ENCODE results near the gene SCN5A. TPM values are rescaled to one million over a fixed set of nuclear protein-coding genes. Genes with fewer than 3 reads are reported as not detected.

Gene SCN5A
- polyA plus RNA-seq, 1 donor from 2014 or later, result not detected

DNA sequence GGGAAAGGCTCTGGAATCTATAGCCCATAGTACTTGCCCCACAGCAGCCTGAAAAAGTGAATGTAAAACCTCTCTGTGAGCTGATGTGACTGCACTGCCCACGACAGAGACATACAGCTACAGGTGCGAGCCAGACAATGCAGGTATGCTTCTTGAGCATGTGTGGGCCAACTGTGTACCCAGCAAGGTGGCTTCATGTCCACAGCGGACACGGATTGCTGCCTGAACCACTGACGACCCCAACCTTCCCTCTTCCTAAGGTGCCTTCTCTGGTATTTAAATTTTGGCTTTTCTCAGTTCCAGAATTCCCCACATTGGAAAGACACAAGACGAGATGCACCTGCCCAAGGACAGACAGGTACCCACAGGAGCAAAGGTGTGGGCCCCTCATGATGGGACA, 65.8 kb downstream of the SCN5A start:
- Histone ChIP-seq H2AFZ (ENCODE audit: low read depth, low read length) (no peak overlapping the region), H4K20me1 (ENCODE audit: insufficient read depth) (no peaks in the 10 kb centered on the region), H3K9me3 (ENCODE audit: low read length) (no peaks in the 10 kb centered on the region), H3K36me3 (ENCODE audit: insufficient read depth, low read length) (no peaks in the 10 kb centered on the region), H3K9ac (ENCODE audit: low read length) (no peak overlapping the region), H3K27ac (ENCODE audit: low read length) (no peak overlapping the region), H3K79me2 (replicated peaks; ENCODE audit: insufficient read depth, low read length) (no peaks in the 10 kb centered on the region), H3K4me3 (ENCODE audit: low read length) (no peak overlapping the region), H3F3A (ENCODE audit: insufficient read depth, low read length, poor library complexity, severe bottlenecking) (no peaks in the 10 kb centered on the region), H3K4me2 (ENCODE audit: low read length) (no peak overlapping the region), H3K27me3 (ENCODE audit: insufficient read depth, low read depth, low read length) (no peaks in the 10 kb centered on the region), H3K9me2 (ENCODE audit: insufficient read depth, low read length) (no peaks in the 10 kb centered on the region)
- TF ChIP-seq MXI1 (conservative IDR thresholded peaks at IDR 0.05; ENCODE audit: poor library complexity, severe bottlenecking), result no peak
- TF ChIP-seq TAF1 (IDR thresholded peaks at IDR 0.05; ENCODE audit: low read depth), result no peak
- no peak for TF ChIP-seq POLR2AphosphoS5 (IDR thresholded peaks at IDR 0.05)
- TF ChIP-seq, protein P1, sequence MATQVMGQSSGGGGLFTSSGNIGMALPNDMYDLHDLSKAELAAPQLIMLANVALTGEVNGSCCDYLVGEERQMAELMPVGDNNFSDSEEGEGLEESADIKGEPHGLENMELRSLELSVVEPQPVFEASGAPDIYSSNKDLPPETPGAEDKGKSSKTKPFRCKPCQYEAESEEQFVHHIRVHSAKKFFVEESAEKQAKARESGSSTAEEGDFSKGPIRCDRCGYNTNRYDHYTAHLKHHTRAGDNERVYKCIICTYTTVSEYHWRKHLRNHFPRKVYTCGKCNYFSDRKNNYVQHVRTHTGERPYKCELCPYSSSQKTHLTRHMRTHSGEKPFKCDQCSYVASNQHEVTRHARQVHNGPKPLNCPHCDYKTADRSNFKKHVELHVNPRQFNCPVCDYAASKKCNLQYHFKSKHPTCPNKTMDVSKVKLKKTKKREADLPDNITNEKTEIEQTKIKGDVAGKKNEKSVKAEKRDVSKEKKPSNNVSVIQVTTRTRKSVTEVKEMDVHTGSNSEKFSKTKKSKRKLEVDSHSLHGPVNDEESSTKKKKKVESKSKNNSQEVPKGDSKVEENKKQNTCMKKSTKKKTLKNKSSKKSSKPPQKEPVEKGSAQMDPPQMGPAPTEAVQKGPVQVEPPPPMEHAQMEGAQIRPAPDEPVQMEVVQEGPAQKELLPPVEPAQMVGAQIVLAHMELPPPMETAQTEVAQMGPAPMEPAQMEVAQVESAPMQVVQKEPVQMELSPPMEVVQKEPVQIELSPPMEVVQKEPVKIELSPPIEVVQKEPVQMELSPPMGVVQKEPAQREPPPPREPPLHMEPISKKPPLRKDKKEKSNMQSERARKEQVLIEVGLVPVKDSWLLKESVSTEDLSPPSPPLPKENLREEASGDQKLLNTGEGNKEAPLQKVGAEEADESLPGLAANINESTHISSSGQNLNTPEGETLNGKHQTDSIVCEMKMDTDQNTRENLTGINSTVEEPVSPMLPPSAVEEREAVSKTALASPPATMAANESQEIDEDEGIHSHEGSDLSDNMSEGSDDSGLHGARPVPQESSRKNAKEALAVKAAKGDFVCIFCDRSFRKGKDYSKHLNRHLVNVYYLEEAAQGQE (IDR thresholded peaks at IDR 0.05; ENCODE audit: borderline replicate concordance), result no peak
- TF ChIP-seq EP300 (conservative IDR thresholded peaks at IDR 0.05; ENCODE audit: poor library complexity, severe bottlenecking), result no peak
- TF ChIP-seq, protein P2, sequence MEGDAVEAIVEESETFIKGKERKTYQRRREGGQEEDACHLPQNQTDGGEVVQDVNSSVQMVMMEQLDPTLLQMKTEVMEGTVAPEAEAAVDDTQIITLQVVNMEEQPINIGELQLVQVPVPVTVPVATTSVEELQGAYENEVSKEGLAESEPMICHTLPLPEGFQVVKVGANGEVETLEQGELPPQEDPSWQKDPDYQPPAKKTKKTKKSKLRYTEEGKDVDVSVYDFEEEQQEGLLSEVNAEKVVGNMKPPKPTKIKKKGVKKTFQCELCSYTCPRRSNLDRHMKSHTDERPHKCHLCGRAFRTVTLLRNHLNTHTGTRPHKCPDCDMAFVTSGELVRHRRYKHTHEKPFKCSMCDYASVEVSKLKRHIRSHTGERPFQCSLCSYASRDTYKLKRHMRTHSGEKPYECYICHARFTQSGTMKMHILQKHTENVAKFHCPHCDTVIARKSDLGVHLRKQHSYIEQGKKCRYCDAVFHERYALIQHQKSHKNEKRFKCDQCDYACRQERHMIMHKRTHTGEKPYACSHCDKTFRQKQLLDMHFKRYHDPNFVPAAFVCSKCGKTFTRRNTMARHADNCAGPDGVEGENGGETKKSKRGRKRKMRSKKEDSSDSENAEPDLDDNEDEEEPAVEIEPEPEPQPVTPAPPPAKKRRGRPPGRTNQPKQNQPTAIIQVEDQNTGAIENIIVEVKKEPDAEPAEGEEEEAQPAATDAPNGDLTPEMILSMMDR (IDR thresholded peaks at IDR 0.05; ENCODE audit: poor library complexity, severe bottlenecking), result no peak
- TF ChIP-seq RAD21 (conservative IDR thresholded peaks at IDR 0.05), result no peak
- TF ChIP-seq SMC3 (conservative IDR thresholded peaks at IDR 0.05; ENCODE audit: poor library complexity), result no peak
- no peak for TF ChIP-seq EZH2 (IDR thresholded peaks at IDR 0.05; ENCODE audit: borderline replicate concordance, insufficient read depth, low read length, poor library complexity, severe bottlenecking)

DNA sequence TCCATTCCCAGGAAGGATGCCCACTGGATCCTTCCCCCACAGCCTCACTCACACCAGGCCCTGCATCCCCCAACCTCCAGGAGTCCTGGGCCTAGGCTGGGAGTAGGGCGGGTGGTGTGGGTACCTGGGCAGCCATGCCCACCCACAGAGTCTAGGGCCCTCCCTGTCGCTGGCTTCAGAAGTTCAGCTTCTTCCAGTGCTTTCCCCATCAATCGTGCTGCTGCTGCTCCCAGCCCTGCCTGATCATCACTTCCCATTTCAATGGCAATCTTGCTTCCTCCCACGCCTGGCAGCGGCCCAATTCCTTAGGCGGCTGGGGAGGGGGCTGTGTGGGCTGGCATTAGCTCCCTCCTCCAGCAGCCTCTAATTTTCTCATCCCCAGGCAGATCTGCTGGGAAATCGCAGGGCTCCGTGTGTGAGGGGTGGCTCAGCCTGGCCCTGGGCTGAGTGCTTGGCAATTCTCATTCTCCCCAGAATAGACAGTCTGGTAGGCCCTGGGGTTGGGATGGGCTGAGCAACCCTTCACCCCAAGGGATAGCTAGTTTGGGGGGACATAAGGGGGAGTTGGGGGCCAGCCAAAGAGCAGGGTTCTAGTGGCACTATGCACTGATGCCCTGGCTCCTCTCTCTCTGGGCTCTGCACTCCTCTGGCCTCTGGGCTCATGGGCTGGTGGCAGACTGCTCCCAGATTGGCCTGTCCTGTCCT, 66.4 kb downstream of the SCN5A start:
- Histone ChIP-seq H3K9ac (ENCODE audit: low read length) (no peak overlapping the region), H3K4me2 (ENCODE audit: low read length) (no peak overlapping the region), H3K27me3 (ENCODE audit: insufficient read depth, low read depth, low read length) (no peaks in the 10 kb centered on the region), H3K4me3 (ENCODE audit: low read length) (no peak overlapping the region), H3K9me3 (ENCODE audit: low read length) (no peaks in the 10 kb centered on the region), H3K36me3 (ENCODE audit: insufficient read depth, low read length) (no peaks in the 10 kb centered on the region), H4K20me1 (ENCODE audit: insufficient read depth) (no peaks in the 10 kb centered on the region), H3F3A (ENCODE audit: insufficient read depth, low read length, poor library complexity, severe bottlenecking) (no peaks in the 10 kb centered on the region), H2AFZ (ENCODE audit: low read depth, low read length) (no peak overlapping the region), H3K27ac (ENCODE audit: low read length) (no peak overlapping the region), H3K79me2 (replicated peaks; ENCODE audit: insufficient read depth, low read length) (no peaks in the 10 kb centered on the region), H3K9me2 (ENCODE audit: insufficient read depth, low read length) (no peaks in the 10 kb centered on the region)
- TF ChIP-seq POLR2AphosphoS5 (IDR thresholded peaks at IDR 0.05) (no peak), RAD21 (conservative IDR thresholded peaks at IDR 0.05) (no peak), EP300 (conservative IDR thresholded peaks at IDR 0.05; ENCODE audit: poor library complexity, severe bottlenecking) (no peak), SMC3 (conservative IDR thresholded peaks at IDR 0.05; ENCODE audit: poor library complexity) (no peak), TAF1 (IDR thresholded peaks at IDR 0.05; ENCODE audit: low read depth) (no peak), EZH2 (IDR thresholded peaks at IDR 0.05; ENCODE audit: borderline replicate concordance, insufficient read depth, low read length, poor library complexity, severe bottlenecking) (no peak), MXI1 (conservative IDR thresholded peaks at IDR 0.05; ENCODE audit: poor library complexity, severe bottlenecking) (no peak)
- TF ChIP-seq, protein P1 (IDR thresholded peaks at IDR 0.05; ENCODE audit: borderline replicate concordance), result no peak
- TF ChIP-seq, protein P2 (IDR thresholded peaks at IDR 0.05; ENCODE audit: poor library complexity, severe bottlenecking), result no peak

All from neural cell (in vitro differentiated cells).